ENCODE data around the gene SRC. TPM values are rescaled to one million over a fixed set of nuclear protein-coding genes. Genes with fewer than 3 reads are reported as not detected.

Gene SRC
- total RNA-seq, 1 experiment from 2014 or later: 197 TPM

- no peaks in the 10 kb centered on the region for H3K36me3 Mint-ChIP-seq (ENCODE audit: insufficient read depth, unreplicated experiment)
- H3K9me3 ChIP-seq: peaks cover 24% of the 10 kb centered on the region
- CTCF ChIA-PET: no interaction called here
- H3K27ac Mint-ChIP-seq (ENCODE audit: unreplicated experiment): no peak overlapping the region
- H3K4me1 ChIP-seq: no peaks in the 10 kb centered on the region
- H3K27me3 ChIP-seq (replicated peaks; ENCODE audit: control insufficient read depth, insufficient read depth, low read length): no peaks in the 10 kb centered on the region
- BruUV-seq (replicated peaks): no TSS peak
- H3K4me1 Mint-ChIP-seq (ENCODE audit: low read depth, unreplicated experiment): no peaks in the 10 kb centered on the region
- intact Hi-C loops (cut with micrococcal nuclease; ENCODE audit: unreplicated experiment): no loop called here
- H3K4me3 ChIP-seq (ENCODE audit: low read depth, low read length): no peak overlapping the region
- H3K27me3 Mint-ChIP-seq (ENCODE audit: insufficient read depth, unreplicated experiment): peaks cover 12% of the 10 kb centered on the region
- POLR2A ChIA-PET: no interaction called here
- DNase-seq: peak in 1 of 2 experiments; percentile 30
- no peaks in the 10 kb centered on the region for H3K36me3 ChIP-seq (ENCODE audit: control insufficient read depth, insufficient read depth, low read length)
- no peaks in the 10 kb centered on the region for H3K9me3 Mint-ChIP-seq (ENCODE audit: unreplicated experiment)
- no peak overlapping the region for H3K4me3 Mint-ChIP-seq (ENCODE audit: unreplicated experiment)
- TF ChIP-seq, protein P1, sequence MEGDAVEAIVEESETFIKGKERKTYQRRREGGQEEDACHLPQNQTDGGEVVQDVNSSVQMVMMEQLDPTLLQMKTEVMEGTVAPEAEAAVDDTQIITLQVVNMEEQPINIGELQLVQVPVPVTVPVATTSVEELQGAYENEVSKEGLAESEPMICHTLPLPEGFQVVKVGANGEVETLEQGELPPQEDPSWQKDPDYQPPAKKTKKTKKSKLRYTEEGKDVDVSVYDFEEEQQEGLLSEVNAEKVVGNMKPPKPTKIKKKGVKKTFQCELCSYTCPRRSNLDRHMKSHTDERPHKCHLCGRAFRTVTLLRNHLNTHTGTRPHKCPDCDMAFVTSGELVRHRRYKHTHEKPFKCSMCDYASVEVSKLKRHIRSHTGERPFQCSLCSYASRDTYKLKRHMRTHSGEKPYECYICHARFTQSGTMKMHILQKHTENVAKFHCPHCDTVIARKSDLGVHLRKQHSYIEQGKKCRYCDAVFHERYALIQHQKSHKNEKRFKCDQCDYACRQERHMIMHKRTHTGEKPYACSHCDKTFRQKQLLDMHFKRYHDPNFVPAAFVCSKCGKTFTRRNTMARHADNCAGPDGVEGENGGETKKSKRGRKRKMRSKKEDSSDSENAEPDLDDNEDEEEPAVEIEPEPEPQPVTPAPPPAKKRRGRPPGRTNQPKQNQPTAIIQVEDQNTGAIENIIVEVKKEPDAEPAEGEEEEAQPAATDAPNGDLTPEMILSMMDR (IDR thresholded peaks at IDR 0.05; ENCODE audit: insufficient read depth in 1 of 2, low read depth in 1 of 2, low read length in 1 of 2, severe bottlenecking in 1 of 2, unreplicated experiment in 1 of 2): no peak
Observed at GRCh38 chr20:37453836-37454235, 107.9 kb downstream of the SRC start.

GRCh38 chr20:37454636-37455385 is 108.9 kb downstream of the SRC start:
- H3K4me3 ChIP-seq (ENCODE audit: low read depth, low read length): no peak overlapping the region
- H3K9me3 Mint-ChIP-seq (ENCODE audit: unreplicated experiment): no peaks in the 10 kb centered on the region
- TF ChIP-seq, protein P1 (IDR thresholded peaks at IDR 0.05; ENCODE audit: insufficient read depth in 1 of 2, low read depth in 1 of 2, low read length in 1 of 2, severe bottlenecking in 1 of 2, unreplicated experiment in 1 of 2): no peak
- POLR2A ChIA-PET: no interaction called here
- H3K27ac Mint-ChIP-seq (ENCODE audit: unreplicated experiment): no peak overlapping the region
- H3K27me3 Mint-ChIP-seq (ENCODE audit: insufficient read depth, unreplicated experiment): peaks cover 13% of the 10 kb centered on the region
- CTCF ChIA-PET: no interaction called here
- no peaks in the 10 kb centered on the region for H3K36me3 Mint-ChIP-seq (ENCODE audit: insufficient read depth, unreplicated experiment)
- peaks cover 26% of the 10 kb centered on the region for H3K9me3 ChIP-seq
- H3K27me3 ChIP-seq (replicated peaks; ENCODE audit: control insufficient read depth, insufficient read depth, low read length): no peaks in the 10 kb centered on the region
- no peaks in the 10 kb centered on the region for H3K4me1 Mint-ChIP-seq (ENCODE audit: low read depth, unreplicated experiment)
- H3K4me1 ChIP-seq: no peaks in the 10 kb centered on the region
- peak in 1 of 2 experiments; percentile 12 for DNase-seq
- BruUV-seq (replicated peaks): no TSS peak
- no peak overlapping the region for H3K4me3 Mint-ChIP-seq (ENCODE audit: unreplicated experiment)
- intact Hi-C loops (cut with micrococcal nuclease; ENCODE audit: unreplicated experiment): no loop called here
- H3K36me3 ChIP-seq (ENCODE audit: control insufficient read depth, insufficient read depth, low read length): no peaks in the 10 kb centered on the region

Other genes with a start within 250 kb of the SRC start
- gene RPN2, start 166.8 kb upstream of the SRC start, total RNA-seq (2022): 789 and 838 TPM in 2 replicates
- 1.3 and 2.6 TPM in 2 replicates for gene MROH8, start 166.6 kb upstream of the SRC start, total RNA-seq (2022)
- gene GHRH, start 84.3 kb upstream of the SRC start, total RNA-seq (2022): not detected in 2 replicates
- gene MANBAL, start 56.5 kb upstream of the SRC start, total RNA-seq (2022): 95.6 and 106 TPM in 2 replicates
- not detected in 2 replicates for gene NNAT, start 175.1 kb downstream of the SRC start, total RNA-seq (2022)
- 123 and 129 TPM in 2 replicates for gene BLCAP, start 181.7 kb downstream of the SRC start, total RNA-seq (2022)

Measured in Caco-2 (cell line).